SKM-1 (cell line): ENCODE results near the gene CXCL8.
"Not testable (repeated sequence)": the region's sequence is repeated elsewhere in the genome, so short reads cannot be mapped to it uniquely, and the experiment has no call there.

Source experiments
- DNase-seq: peaks from one replicate; lab custom pipeline; 2025; ENCODE audit not compliant: unreplicated experiment; lab: John Stamatoyannopoulos, UW

The CXCL8 gene

DNA sequence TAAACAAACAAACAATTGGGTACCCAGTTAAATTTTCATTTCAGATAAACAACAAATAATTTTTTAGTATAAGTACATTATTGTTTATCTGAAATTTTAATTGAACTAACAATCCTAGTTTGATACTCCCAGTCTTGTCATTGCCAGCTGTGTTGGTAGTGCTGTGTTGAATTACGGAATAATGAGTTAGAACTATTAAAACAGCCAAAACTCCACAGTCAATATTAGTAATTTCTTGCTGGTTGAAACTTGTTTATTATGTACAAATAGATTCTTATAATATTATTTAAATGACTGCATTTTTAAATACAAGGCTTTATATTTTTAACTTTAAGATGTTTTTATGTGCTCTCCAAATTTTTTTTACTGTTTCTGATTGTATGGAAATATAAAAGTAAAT is 2.9 kb downstream of the CXCL8 start:
- DNase-seq = no peak

DNA sequence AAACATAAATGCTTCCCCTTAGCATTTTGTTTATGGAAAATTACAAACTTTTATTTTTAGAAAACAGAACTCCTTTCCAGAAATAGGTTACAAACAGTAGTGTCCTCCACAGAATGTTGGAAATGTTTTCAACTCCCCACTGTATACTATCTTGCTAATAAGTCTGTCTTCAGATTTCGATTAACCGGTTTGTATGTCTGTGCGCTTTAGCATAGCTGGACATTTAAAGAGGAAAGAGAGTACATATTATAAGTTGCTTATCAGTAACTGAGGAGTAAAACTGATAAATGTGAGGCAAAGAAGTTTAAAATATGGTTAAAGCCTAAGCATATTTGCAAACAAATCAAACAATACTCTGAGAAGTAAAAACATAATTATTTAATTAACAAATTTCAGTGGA is 3.4 kb downstream of the CXCL8 start:
- no peak for DNase-seq

DNA sequence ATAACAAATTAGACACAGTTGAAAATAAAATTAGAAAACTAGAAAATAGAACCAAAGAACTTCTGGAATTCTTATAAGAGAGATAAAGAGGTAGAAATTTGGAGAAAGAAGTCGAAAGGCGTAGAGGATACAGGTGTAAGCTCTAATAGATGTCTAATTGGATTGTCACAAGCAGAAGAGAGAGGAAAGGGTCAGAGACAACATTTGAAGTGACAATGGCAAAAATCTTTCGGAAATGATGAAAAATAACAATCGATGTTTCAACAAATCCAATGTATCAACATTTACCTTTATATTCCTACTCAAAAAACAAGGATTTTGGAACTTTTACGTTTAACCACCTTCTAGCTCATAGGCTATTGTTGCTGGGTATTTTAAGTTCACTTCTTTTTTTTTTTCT is 3.8 kb downstream of the CXCL8 start:
- no peak for DNase-seq

DNA sequence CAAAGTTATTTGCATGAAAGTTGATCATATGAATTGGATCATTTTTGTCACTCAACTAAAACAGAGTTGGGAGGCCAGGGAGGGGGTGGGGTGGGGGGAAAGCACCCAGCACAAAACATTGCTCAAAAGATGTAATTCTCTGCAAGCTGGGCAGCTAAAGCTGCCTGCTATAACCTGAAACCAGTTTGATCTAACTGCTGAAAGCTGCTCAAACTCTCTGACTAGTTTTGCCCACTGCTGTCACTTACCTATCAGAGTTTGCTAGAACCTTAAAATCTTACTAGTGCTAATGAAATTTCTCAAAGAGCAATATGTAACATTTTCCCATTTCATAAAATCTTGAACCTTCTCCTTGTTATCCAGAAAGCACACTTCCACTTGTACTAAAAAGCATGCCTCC is 10.4 kb downstream of the CXCL8 start:
- no peak for DNase-seq

DNA sequence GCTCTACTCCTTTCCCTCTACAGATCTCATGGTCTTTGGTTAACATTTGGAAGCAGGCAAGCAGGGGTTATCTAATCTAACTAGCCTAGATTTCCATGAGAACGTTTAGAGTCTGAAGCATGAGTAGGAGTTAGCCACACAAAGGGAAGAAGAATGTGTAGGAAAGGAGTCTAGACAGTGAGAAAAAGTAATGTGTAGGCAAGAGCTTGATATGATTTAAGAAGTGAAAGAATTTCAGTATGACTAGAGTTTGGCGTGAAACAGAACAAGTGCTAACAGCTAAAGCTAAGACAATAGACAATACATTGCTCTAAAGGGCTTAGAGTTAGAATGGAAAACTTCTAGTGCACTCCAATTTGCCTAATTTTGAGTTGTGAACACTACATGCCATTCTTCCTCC is 10.8 kb downstream of the CXCL8 start:
- DNase-seq = no peak

DNA sequence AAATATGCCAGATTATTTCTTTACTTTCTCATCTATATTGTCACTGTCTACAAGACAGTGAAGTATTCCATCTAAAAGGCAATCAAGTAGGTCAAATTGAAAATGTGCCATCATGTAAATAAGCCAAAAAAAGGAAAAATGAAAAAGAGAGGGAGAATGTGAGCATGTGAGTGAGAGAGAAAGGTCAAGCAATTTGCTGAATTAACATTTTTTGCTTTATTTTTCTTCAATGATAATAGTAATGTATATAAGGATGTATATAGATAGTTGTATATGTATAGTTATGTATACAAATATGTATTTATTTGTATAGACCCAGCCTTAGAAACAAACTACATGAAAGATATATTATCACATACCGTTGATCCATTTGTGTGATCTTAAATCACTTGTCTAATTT is 11.5 kb downstream of the CXCL8 start:
- no peak for DNase-seq

DNA sequence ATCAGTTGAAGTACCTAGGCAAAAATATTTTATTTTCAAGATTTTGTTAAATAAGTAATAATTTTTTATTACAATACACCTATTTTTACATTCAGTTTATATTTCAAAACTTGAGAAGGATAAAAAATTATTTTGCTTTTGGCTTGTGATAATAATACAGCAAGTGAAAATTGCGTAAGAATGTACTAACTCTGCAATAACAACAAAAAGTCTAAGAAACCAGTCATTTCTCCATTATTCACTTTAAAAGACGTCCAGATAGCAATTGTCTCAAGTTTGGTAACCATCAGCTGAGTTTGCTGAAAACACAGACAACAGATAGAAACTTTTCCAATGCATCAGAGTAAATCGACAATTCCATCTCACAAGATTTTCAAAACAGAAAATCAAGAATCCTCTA is 12.1 kb downstream of the CXCL8 start:
- no peak for DNase-seq

DNA sequence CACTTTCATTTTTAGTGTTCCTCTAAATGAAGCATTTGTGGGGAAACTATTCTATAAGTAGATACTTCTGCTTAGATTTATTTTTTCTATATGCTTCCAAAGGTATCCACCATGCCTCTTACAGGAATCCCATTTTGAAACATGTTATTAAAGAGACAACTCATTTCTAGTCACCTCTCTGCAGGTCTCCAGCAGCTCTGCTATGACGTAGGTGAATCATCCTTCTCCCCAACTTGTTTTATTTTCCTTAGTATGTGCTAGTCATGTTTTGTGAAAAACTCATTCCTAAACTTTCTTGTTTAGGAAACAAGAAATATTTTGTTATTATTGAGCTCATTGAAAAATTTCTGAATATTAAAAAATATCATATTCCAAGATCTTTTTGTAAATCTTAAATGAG is 12.8 kb downstream of the CXCL8 start:
- no peak for DNase-seq

DNA sequence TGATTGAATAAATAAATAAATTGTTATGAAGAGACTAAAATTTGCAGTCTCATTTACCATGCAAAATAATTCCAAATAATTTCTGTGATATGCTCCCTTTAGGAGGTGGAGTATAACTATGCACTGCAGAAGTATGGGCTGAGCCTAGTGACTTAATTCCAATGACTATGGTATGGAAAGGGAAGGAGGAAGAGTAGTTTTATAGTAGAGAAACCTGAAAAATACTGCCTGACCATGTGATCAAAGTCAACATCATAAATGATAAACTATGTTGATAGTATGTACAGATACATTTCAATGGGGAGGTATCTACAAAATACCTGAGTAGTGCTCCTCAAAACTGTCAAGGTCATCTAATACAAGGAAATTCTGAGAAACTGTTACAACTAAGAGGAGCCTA is 14.6 kb downstream of the CXCL8 start:
- no peak for DNase-seq

DNA sequence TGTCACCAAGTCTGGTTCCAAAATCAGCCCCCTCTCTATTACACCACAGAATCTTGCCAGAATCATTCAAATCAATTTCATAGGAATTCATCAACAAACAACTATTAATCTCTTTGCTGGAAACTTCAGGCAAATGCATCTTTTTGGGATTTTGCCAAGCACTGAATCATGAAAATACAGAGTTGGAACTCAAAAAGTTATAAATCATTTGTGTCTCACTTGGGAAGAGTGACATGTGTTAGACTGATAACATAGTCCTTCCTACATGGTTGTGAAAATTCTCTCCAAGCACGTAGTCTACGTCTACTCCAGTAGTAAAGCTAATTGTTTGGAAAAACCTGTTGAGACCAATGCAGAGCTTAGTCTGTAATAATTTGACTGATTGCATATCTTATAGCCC is 19.0 kb downstream of the CXCL8 start:
- no peak for DNase-seq

DNA sequence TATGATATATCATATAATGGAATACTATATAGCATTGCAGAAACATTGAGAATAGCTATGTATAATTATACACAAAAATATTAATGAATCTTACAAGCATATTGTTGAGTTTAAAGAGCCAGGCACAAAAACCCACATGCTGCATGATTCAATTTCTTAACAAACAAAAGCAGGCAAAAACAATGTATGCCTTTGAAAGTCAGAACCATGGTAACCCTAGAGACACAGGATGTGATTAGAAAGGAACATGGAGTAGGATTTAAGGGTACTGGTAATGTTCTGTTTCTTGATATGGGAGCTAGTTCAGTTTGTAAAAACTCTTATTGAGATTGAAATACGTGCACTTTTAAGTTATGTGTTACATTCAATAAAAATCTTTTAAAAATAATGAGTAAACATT is 21.5 kb downstream of the CXCL8 start:
- DNase-seq = no peak

DNA sequence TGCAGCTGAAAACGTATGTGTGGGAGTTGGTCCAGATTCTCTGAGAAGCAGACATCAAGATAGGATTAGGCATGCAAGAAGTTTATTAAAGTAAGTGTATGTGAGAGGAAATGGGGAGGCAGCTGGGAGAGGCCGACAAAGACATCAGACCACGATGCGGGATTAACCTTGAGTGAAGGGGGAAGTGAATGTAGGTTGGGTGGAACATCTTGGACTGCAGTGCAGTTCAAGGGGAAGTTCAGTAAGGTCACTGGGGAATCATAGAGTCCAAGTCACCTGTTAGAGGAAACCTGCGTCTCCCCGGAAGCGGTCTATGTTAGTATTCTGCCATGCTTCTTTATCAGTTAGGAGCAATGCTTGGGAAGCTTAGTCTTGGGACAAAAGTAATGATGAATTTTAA is 22.0 kb downstream of the CXCL8 start:
- DNase-seq = peak; percentile 56

DNA sequence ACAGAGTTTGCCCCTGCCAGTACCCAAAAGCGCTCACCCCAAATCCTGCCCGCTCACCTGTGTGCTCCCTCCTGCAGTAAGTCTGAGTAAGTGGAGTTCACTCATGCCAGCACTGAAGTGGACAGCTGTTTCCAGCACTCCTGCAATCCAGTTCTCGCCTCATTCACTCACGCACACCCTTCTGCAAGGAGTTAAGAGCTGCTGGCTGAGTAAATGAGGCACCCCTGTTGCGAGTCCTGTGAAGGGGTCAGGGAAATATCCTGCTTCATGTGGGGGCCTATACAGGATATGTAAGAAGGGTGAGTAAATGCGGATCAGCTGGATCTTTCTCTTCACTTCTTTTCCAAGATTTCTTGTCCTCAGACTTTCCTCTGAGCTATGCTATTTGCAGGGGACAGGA is 23.5 kb downstream of the CXCL8 start:
- DNase-seq = no peak

DNA sequence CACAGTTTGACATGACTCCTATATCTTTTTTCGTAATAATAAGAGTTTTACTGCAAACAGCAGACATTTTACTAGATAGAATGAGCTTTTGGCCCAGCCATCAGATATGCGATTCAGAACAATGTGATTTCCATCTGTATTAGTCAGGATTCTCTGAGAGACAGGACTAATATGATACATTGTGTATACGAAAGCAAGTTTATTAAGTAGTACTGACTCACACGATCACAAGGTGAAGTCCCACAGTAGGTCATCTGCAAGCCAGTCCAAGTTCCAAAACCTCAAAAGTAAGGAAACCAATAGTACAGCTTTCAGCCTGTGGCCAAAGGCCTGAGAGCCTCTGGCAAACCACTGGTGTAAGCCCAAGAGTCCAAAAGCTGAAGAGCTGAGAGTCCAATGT is 24.1 kb downstream of the CXCL8 start:
- DNase-seq = no peak

DNA sequence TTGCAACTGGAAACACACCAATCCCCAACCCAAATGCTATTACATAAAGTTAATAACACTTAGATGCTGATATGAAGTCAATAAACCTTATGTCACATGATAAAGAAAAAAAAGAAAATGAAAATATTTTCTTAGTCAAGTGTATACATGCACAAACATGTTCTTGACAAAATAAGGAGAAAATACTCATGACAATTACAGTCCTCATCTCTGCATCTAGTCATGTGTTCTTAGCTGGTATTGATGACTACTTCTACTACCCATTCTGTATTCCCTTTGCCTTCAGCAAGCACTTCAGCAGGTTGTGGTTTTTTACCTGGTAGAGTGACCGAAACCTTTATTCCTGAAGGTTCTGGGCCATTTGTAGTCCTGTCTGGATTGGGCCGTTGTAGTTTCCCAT is 24.9 kb downstream of the CXCL8 start:
- DNase-seq = no peak

DNA sequence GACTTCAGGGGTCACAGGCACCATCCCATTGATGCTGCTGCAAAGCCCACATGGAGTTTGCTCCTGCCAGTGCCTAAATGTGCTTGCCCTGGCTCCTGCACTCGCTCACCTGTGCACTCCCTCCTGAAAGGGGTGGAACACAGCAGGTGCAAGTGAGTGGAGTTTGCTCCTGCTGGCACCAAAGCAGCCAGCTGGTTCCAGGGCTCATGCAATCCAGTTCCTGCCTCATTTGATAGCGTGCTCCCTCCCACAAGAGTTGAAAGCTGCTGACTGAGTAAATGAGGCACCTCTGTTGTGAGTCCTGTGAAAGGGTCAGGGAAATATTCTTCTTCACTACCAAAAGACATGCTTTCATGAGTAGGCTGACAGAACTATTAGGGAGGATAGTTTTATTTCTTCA is 30.5 kb downstream of the CXCL8 start:
- no peak for DNase-seq

DNA sequence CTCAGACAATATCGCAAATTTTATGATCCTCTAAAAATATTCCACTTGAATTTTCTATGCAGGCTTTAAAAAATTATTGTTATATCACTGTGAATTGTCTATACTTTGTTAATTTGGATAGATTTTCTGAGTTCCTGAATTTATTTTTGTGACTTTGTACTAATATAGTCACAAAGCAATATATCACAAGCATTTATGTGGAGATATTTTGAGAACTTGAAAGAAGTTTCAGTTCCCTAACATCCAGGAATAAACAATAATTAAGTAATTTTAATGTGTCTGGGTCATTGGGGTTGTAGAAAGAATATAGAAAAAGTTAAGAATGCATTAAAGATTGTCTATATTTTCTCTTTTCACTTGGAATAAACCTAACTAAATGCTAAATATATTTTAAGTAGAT is 32.0 kb downstream of the CXCL8 start:
- no peak for DNase-seq

DNA sequence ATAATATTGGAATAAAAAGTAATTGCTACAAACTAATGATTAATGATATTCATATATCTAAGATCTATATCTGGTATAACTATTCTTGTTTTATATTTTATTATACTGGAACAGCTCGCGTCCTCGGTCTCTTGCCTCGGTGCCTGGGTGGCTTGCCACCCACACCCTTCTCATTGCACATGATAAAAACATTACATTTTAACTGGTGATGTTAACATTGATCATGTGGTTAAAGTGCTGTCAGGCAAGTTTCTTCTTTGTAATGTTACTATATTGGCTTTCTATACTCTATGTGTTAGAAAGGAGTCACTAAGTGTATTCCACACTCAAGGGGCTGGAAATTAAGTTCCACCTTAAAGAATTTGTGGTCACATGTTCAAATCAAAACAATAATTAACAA is 34.0 kb downstream of the CXCL8 start:
- not testable (repeated sequence) for DNase-seq

DNA sequence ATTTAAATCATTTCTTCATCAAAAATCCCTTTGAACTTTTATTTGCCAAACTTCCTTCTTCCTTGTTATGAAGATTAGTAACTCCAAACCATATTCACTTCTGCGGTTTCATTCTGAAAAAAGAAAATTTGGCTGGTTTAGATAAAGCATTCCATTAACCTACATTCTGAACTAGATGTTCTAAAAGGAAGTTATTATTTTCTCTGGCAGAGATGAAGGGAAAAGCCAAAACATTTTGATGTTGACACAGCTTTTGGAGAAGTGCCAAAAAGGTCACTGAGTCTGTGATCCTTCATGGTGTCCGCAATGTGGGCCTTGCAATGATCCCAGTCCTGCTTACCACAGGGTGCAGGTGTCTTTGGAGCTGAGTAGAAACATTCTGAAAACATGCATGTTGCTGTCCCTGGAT is 36.0 kb downstream of the CXCL8 start:
- DNase-seq = no peak

DNA sequence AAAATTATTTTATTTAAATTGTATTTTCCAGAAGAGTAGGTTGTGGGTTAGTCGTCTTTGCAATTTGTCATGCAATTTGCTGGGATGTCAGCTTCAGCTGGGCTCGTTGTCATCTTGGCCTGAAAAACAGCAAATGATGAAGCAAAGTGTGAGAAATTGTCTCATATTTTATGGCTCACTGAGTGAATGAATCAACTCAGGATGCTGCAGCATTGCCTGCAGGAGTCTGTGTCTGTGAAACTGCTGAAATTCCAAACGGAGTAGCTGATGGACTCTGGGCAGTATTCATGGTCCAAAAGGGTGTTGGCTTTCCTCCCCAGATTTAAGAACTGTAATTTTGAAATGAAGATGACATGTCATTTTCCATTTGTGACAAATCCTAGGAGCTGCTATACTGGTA is 37.2 kb downstream of the CXCL8 start:
- no peak for DNase-seq

DNA sequence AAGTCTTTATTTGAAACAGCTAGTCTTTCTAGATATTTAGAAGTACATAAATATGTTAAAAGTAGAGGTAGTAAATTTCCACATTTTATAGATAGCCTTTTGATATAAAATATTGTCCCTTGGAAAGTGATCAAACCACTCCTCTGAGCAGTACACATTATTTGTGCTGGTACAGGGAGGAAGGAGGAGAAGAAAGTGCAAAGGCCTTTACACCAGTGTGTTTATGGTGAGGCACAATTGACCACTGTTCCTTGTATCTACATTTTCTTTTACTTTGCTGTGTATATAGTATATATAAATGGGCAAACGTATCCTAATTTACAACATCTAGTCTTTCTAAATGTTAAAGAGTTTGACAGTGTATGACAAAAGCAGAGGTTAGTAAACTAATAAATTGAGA is 39.9 kb downstream of the CXCL8 start:
- no peak for DNase-seq

DNA sequence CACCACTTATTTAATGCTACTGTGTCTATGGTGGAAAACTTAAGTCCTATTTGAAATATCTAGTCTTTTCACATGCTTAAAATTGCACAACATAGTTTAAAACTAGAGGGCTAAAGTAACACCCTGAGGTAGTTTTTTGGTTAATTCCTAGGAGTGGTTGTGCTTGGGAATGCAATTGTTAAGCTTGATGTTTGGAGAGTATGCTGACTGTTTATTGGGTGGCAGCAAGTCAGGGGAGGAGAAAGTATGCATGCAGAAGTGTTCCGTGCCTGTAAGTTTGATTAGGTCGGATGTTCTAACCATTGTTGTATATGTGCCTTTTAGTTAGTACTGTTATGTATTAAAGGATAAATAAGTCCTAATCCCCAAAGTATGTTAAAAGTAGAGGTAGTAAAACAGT is 40.5 kb downstream of the CXCL8 start:
- no peak for DNase-seq

DNA sequence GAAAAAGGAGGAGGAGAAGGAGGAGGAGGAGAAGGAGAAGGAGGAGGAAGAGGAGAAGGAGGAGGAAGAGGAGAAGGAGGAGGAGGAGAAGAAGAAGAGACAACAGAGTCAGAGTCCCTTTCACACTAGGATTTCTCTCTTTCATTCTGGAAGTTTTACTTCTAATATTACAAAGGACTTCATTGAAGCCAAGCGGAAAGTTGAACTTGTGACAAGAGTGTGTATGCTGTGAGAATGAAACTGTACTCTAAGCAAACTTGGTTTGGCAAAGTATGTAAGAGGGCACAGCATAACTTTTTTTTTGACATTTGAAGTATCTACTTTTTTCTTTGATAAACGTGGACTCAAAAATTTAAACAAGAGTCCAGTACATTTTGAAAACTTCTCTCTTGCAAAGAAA is 48.0 kb downstream of the CXCL8 start:
- DNase-seq = no peak
